ENCODE measurements around the gene MMP10.

Gene MMP10

GRCh38 chr11:102780491-102780918 lies at the start of gene MMP10:
MMP10 (minus strand) TSS chr11:102780628; CDS start chr11:102780591, 37 bp downstream.
- in situ Hi-C loops (cut with MboI; ENCODE audit: low sequenced_read_pairs): no loop called here

DNA sequence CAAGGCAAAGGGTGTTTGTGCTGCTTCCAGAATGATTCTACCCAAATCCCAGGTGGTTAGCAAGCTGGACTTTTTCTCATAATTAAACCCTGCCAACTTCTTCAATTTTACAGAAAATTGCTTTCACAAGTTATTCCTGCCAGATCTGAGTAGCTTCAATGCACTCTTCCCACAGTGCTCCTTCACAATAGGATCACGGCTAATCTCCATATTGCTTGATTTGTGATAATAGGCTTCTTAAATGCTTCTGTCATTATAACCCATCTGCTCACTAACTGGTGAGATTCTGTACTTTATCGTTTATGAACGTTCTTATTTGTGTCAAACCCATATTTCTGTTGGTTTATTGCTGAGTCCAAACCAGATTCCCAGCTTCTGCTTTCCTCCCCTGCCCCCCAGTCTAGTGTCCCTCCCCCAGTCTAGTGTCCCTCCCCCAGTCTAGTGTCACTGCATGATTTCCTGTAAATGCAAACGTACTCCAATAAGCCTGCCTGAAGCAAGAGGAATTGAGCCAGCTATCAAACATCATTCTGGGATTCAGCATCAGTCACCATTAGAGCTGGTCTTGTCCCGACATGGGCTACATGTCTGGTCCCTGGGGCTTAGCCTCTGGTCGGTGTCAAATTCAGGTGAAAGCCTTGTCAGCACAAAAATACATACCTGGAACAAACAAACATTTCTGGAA lies 49.0 kb upstream of the MMP10 start:
- in situ Hi-C loops (cut with MboI; ENCODE audit: low sequenced_read_pairs): no loop called here

DNA sequence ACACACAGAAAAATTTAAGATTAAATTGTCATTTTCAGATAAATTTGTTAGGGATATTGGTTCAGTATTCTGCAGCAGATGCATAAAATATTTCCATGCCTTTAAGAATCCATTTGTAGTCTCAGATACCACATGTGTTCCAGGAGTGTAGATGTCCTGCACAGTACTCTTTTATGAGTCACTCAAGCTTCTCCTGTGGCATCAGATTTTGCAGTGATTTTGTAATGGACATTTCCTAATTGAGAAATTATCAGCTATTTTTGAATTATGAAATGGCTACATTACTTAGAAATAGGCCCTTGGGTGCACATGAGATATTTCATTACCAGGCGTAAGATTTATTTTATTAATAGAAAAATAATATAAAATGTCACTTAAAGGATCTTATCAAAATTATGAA lies 44.1 kb upstream of the MMP10 start:
- in situ Hi-C loops (cut with MboI; ENCODE audit: low sequenced_read_pairs): no loop called here

- in situ Hi-C loops (cut with MboI; ENCODE audit: low sequenced_read_pairs): no loop called here
Observed at GRCh38 chr11:102819491-102819890, 39.1 kb upstream of the MMP10 start.

GRCh38 chr11:102813484-102813883 lies 33.1 kb upstream of the MMP10 start:
- in situ Hi-C loops (cut with MboI; ENCODE audit: low sequenced_read_pairs): no loop called here

DNA sequence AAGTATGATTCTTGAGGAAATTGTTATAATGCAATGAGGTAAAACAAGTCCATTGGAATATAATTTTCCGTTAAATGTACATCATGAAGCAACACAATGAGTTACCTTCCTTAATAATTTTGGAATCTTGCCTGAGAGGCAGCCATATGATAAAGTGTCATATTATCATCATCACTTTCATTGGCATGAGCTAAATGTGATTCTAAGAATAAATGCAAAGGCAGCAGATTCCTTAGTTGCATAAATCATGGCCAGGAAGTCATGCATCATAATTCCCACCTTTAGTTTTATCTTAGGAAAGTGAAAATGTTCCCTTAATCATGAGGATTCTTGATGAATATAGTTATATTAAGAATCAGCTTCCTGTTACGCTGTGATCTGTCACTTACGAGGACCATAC lies 31.8 kb upstream of the MMP10 start:
- in situ Hi-C loops (cut with MboI; ENCODE audit: low sequenced_read_pairs): no loop called here

- in situ Hi-C loops (cut with MboI; ENCODE audit: low sequenced_read_pairs): no loop called here
Observed at GRCh38 chr11:102810950-102811660, 30.7 kb upstream of the MMP10 start.

- in situ Hi-C loops (cut with MboI; ENCODE audit: low sequenced_read_pairs): no loop called here
Observed at GRCh38 chr11:102809971-102810370, 29.5 kb upstream of the MMP10 start.

- in situ Hi-C loops (cut with MboI; ENCODE audit: low sequenced_read_pairs): no loop called here
Observed at GRCh38 chr11:102807921-102808320, 27.5 kb upstream of the MMP10 start.

GRCh38 chr11:102806296-102806695 lies 25.9 kb upstream of the MMP10 start:
- in situ Hi-C loops (cut with MboI; ENCODE audit: low sequenced_read_pairs): no loop called here

GRCh38 chr11:102802341-102802740 lies 21.9 kb upstream of the MMP10 start:
- in situ Hi-C loops (cut with MboI; ENCODE audit: low sequenced_read_pairs): no loop called here

DNA sequence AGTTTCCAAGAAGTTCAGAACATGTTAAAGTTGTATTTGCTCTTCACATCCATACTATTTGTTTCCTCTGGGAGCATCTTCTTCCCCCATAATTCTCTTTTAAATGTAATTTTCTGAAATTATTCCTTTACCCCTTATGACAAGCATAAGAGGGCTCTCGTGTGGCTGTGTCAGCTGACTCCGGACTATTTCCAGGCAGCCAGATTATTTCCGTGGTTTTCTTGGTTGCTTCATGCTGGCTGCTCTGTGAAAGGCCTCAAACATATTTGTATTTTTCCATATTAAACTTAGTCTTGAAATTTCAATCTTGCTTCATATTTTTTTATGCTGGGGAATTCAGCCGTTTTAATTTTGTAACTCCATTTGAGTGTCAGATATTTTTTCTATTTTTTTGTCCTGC lies 20.3 kb upstream of the MMP10 start:
- in situ Hi-C loops (cut with MboI; ENCODE audit: low sequenced_read_pairs): no loop called here

- in situ Hi-C loops (cut with MboI; ENCODE audit: low sequenced_read_pairs): no loop called here
Observed at GRCh38 chr11:102799681-102800340, 19.4 kb upstream of the MMP10 start.

GRCh38 chr11:102798012-102798746 lies 17.8 kb upstream of the MMP10 start, which contains the start of gene MMP1:
MMP1 (minus strand) TSS chr11:102798160; CDS start chr11:102798092, 68 bp downstream.
- in situ Hi-C loops (cut with MboI; ENCODE audit: low sequenced_read_pairs): no loop called here

GRCh38 chr11:102794382-102794781 lies 14.0 kb upstream of the MMP10 start:
- in situ Hi-C loops (cut with MboI; ENCODE audit: low sequenced_read_pairs): no loop called here

GRCh38 chr11:102793677-102794290 lies 13.4 kb upstream of the MMP10 start:
- in situ Hi-C loops (cut with MboI; ENCODE audit: low sequenced_read_pairs): no loop called here

DNA sequence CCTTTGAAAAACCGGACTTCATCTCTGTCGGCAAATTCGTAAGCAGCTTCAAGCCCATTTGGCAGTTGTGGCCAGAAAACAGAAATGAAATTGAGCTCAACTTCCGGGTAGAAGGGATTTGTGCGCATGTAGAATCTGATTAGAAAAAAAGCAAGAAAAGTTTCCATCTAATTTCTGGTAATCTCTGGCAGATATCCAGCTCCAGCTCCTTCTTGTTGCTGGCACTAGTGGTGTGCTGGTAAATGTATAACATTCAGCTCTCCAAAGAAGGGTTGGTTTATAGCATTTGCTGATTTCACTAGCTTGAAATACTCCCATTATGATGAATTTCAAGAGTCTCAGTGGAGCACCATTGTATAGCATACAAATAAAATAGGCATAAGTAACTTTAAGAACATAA lies 12.2 kb upstream of the MMP10 start:
- in situ Hi-C loops (cut with MboI; ENCODE audit: low sequenced_read_pairs): no loop called here

GRCh38 chr11:102791271-102792036 lies 11.0 kb upstream of the MMP10 start:
- in situ Hi-C loops (cut with MboI; ENCODE audit: low sequenced_read_pairs): no loop called here

DNA sequence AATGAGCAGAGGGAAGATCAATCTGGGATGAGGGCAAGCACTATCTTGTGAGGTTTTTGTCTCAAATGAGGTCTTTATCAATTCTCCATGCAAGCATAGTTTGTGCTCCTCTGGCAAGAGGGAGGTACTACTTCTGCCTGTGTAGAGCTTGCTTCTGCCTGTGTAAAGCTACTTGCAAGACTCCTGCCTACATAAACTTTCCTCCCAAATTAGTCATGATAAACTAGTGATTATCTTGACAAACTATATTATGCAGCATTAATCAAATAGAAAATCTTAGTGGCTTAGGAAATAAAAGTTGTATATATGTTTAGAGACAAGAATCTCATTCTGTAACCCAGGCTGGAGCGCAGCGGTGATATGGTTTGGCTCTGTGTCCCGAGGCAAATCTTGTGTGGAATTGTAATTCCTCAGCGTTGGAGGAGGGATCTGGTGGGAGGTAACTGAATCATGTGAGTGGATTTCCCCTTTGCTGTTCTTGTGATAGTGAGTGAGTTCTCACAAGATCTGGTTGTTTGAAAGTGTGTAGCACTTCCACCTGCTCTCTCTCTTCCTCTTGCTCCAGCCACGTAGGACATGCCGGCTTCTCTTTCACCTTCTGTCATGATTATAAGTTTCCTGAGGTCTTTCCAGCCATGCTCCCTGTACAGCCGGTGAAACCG lies 8.0 kb upstream of the MMP10 start:
- in situ Hi-C loops (cut with MboI; ENCODE audit: low sequenced_read_pairs): no loop called here
